ENCODE measurements around the gene HBS1L. TPM values are rescaled to one million over a fixed set of nuclear protein-coding genes. Genes with fewer than 3 reads are reported as not detected.

HBS1L gene
- polyA plus RNA-seq, 5 donors = 47.2 to 81.1 (median 70.7) TPM

DNA sequence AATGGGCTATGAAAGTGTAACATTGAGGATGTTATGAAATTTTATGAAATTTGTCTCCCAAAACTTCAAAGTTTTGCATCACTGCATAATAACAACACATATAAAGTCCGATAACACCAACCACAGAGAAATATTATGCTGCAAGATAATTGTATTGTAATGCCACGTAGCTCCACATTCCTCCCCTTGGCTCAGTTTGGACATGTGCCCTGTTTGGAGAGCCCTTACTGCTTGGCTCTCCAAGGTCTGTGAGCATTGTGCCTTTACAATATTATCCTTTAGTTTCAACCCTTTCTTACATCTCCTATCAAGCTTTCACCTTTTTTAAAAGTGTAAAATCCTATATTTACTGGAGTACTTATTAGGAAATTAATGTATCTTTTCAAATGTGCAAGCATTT lies 10.8 kb downstream of the HBS1L start:
- no peak for DNase-seq

GRCh38 chr6:135043364-135043763 lies 11.3 kb downstream of the HBS1L start:
- no peak for DNase-seq

GRCh38 chr6:135038335-135038734 lies 16.3 kb downstream of the HBS1L start:
- DNase-seq = no peak

GRCh38 chr6:135037541-135037940 lies 17.1 kb downstream of the HBS1L start:
- DNase-seq = no peak

DNA sequence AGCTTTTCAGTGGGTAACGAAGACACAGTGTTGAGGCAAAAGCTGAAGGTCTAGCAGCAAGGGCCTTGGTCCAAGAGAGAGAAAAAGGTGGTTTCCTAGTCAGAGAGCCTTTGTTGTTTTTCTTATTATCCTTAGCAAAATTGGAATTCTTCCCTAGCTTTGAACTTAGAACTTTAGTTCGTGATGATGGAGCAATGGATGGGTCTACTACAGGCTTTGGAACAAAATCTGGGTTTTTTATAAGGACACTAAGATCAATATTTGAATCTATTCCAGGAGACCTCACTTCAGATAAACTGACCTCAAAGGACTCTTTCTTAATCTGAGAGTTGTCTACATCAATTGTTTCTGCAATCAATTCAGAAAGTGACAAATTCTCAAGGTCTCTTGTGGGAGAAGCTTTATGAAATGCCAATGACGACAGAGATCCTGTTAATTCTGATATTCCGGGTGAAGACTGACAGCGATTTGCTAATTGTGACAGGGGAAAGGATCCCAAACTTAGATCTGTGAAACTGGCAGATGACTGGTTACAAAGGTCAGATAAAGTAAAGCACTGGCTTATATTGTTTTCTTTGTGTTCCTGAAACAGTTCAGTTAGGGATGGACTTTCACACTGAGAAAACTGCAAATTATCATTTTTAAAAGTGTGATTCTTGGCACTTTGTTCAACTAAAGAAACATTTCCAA lies 17.7 kb downstream of the HBS1L start:
- DNase-seq = no peak

- DNase-seq = no peak
Observed at GRCh38 chr6:135033238-135033637, 21.4 kb downstream of the HBS1L start.

DNA sequence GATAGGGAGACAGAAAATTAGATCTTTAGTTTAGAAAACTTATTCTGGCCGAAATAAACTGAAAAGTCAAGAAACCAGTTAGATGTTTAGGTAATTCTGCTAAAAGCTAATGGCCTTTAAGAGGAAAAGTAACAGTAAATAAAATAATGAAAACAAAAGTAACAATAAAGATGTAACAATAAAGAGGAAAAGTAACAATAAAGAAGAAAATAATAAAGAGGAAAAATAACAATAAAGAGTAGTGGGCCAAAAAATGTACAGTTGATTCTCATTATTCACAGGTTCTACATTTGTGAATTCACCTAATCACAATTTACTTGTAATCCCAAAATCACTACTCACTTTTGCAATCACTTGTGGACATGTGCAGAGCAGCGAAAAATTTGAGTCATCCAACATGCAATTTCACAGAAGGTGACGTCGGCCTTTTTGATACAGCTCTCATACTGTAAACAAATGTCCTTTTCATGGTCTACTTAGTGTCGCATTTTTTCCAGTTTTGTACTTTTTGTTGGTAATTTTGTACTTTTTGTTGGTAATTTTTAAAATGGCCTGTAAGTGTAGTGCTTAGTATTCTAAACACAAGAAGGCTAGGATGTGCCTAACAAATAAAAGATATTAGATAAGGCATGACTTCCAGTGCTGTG lies 24.0 kb downstream of the HBS1L start:
- no peak for DNase-seq

- DNase-seq = no peak
Observed at GRCh38 chr6:135030056-135030473, 24.6 kb downstream of the HBS1L start.

- DNase-seq = no peak
Observed at GRCh38 chr6:135025775-135026174, 28.8 kb downstream of the HBS1L start.

DNA sequence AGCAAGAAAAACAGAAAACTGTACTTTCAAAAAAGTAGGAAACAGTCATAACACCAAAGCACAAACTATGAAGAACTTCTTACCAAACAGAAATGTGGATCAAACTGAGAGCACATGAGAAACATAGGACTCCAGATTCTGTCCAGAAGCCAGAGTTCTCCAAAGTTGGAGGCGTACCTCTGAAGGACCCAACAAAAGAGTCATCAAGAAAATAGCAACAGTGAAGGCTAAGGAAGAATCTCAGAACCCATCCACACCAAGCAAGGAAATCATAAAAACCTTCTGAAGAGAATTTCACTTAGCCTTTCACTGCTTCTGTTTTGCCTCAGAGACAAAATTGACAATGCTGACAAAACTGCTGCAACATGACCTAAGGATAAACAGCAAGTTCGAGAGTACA lies 29.4 kb downstream of the HBS1L start:
- DNase-seq = no peak

DNA sequence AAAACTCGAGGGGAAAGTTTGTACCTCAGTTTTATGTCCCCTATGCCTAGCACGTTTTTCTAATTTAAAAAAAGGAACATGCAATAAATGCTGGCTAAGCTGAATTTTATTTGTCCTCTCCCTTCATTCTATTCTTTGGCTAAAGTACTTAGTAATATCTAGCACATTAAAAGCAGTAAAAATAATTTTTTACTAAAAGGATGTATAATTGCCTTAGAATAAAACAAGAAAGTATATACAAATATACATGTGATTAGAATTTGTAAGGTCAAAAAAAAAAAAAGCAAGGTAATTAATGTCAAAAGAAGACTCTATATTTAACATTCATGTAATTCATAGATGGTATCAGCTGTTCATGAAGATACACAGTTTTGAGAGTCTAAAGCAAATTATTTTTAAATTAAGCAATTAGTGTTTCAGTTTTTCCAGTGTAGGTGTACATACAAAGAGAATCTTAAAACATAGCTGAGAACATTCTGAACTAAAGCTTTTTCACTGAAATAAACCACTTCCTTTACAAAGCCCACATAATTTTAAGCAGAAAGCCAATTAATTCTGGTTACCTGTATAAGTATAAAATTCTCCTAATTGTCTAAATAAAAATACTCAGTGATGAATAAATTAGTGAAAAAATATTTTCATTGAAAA lies 32.4 kb downstream of the HBS1L start:
- DNase-seq = no peak

DNA sequence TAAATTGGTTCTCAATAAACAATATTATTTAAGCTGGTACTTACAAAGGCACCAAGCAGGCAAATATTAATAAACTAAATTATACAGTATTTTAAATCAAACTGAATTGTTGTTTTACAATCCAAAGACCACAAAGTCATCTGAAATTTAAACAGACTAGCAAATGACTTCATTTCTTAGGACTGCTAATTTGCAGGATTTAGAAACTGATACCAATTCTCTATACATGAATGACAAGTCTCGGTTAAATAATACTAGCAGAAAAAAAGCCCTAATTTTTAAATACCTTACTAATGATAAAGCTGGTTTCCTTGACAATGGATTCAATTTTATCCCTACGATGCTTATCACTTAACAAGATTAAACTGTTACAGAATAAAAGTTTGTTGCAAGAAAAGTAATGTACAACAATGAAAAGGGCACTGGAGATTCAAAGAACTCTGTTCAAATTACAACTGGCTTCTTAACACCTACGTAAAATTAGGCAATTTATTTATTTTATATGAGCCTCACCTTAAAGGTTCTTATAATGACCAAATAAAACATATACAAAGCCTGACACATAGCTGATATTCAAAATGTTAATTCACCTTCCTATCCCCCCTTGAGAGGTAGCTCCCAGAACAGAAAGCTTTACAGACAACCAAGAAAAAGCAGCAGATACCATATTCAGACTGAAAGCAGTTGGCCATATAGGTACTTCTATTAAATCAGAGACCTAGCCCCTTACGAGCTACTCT lies 33.1 kb downstream of the HBS1L start:
- no peak for DNase-seq

DNA sequence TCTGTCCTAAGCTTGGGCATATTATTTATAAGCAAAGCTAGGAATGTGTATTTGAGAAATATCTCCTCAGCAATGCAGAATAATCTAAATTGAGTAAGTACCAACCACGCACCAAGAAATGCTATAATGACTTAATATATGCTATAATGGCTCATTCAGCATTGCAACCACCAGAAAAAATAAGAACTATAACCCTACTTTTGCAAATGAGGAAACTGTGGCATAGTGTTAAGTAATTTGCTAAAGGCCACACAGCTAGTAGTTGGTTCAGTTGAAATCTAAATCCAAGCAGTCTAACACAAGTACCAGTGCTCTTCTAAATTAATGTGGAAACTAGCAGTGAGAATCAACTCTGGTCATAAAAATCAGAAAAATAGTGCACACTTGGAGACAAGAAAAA lies 35.7 kb downstream of the HBS1L start:
- no peak for DNase-seq

DNA sequence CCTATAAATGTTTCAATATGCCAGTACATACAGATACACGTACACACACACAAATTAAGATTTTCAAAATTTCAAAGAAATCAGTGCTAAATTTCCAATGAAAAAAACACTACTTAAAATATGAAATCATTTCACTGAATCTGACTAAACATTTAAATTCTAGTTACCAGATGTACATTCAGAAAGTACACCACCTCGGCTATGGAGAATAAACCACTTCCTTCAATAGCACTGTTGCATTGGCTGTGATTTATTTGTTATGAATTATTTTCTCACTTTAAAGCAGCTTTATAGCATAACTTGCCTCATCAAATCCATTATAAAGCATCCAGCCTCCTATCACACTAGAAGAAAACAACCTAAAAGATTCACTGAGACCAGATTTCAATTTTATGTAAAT lies 36.6 kb downstream of the HBS1L start:
- no peak for DNase-seq

GRCh38 chr6:135014353-135014832 lies 40.2 kb downstream of the HBS1L start:
- DNase-seq = no peak

DNA sequence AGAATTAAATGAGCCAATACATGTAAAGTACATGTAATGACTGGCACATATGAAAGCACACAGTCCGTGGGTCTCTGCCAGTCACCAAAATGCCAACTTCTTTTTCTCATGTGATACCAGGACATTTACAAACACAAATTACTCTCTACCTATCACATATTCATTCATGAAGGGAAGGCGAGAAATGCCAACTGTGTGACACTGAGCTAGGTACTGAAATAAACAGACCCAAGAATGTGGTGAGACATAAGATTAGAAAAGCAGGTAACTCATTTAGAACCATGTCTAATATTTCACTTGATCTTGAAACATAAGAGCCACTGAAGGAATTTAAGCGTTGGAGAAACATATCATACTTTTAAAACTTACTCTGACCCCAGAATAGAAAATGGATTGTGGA lies 41.4 kb downstream of the HBS1L start:
- no peak for DNase-seq

DNA sequence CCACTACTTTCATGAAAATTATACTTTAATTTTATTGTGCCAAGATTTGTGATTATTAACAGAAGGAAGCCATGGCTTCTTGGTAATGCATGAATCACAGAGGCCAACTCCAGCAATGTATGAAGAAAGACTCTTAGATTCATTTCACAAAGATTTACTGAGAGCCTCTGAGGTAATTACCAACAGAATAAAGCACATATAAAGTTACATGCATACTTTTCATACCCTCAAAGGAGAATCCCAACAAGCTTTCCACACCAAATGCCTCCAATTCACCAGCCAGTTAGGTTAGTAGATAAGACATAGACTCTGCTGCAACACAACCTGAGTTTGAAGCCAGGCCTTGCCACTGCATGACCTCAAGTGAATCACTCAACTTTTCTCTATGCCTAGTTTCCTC lies 41.9 kb downstream of the HBS1L start:
- no peak for DNase-seq

DNA sequence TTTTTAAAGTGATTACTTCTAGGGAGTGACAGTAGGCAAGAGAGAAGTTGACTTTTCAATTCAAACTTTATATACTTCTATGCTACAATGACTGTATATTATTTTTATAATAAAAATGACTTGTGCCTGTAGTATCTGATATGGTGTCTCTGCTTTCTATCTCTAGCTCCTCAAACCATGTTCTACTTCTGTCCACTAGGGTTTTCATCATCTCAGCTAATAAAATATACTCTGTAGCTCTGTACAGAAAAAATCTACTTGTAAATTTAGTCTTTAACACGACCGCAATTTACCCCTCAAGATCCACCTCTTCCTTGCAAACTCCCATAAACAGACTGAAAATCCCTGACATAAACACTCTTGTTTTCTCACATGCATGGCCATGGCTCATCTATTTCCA lies 42.3 kb downstream of the HBS1L start:
- DNase-seq = no peak

DNA sequence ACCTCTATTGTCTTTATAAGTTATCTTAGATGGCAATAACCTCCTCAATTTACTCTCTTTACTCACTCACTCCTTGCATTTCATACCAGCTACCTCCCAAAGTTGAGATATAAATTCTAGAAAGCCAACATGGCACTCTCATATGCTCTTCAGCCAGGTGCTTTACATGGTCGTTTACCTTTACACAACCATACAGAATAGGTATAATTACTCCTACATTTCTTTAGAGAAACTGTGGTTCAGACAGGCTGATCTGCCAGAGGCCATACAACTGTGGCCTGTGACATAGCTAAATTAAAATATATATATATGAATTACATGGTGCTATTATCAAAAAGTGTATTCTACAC lies 45.7 kb downstream of the HBS1L start:
- no peak for DNase-seq

DNA sequence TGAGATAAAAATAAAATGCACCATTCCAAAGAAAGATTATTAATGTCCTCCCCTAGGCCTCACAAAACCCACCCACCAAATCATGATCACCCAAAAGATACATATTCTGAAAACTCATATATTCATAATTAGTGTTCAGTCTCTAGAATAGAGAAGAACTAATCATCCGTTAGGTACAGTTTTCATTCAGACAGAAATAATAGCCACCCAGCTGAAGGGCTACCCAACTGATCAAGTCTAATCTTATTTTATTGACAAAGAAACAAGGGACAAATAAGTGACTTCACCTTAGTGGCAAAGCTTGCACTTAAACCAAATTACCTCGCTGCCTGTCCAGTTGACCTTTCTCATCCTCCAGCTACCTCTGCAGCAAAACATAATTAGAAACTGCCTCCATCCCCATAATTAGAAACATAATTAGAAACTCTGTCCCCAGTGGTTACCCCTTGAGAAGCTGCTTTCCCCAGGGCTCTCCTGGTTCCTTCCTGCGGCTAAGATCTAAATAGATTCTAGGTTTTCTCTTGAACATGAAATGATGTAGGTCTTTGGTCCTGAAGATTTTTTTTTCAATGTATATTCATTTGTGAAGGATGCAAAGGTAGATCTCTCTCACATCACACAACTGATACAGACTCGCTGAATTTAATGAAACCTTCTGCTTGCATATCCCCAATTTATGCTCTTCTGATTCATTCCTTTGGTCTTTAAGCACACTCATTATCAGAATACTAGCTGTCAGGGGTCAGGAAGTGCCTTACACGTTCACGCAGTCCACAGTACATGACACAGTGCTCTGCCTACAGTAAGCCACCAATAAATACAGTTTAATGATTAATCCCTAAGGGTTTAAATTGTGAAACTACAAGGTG lies 46.3 kb downstream of the HBS1L start:
- DNase-seq = no peak

- DNase-seq = no peak
Observed at GRCh38 chr6:135006386-135006914, 48.2 kb downstream of the HBS1L start.

Data from right lung (tissue), 5 donors.